H9 (cell line): ENCODE results near the gene SLC46A3. TPM values are rescaled to one million over a fixed set of nuclear protein-coding genes. Genes with fewer than 3 reads are reported as not detected.
A peak's percentile ranks its signal among the peaks of the same experiment; 100 is the strongest.

Experiments used
- DNase-seq: peaks from one replicate; pipeline ENCODE4 v3.0.0-alpha.2; 2017
- H2AFZ ChIP-seq: one replicate; pipeline ENCODE4 v1.6.1; 2013; ENCODE audit warnings: mild to moderate bottlenecking, low read length, control low read depth, moderate library complexity
- H2AK5ac ChIP-seq: 2 replicates; pipeline ENCODE4 v1.6.1; 2013; ENCODE audit warnings: low read length, control low read depth, mixed read lengths; ENCODE audit not compliant: insufficient read length
- H2BK120ac ChIP-seq: one replicate; pipeline ENCODE4 v1.6.1; 2013; ENCODE audit warnings: low read depth, mild to moderate bottlenecking, low read length, control low read depth, inconsistent platforms; ENCODE audit not compliant: poor library complexity, severe bottlenecking
- H2BK12ac ChIP-seq: 2 replicates; pipeline ENCODE4 v1.6.1; 2013; ENCODE audit warnings: low read length, control low read depth, mixed read lengths, low read depth; ENCODE audit not compliant: insufficient read length
- H2BK15ac ChIP-seq: 2 replicates; pipeline ENCODE4 v1.6.1; 2013; ENCODE audit warnings: low read depth, low read length, control low read depth
- H2BK20ac ChIP-seq: one replicate; pipeline ENCODE4 v1.6.1; 2013; ENCODE audit warnings: low read depth, mild to moderate bottlenecking, low read length, control low read depth, inconsistent platforms; ENCODE audit not compliant: poor library complexity, severe bottlenecking
- H2BK5ac ChIP-seq: 2 replicates; pipeline ENCODE4 v1.6.1; 2013; ENCODE audit warnings: low read length, control low read depth, mixed read lengths; ENCODE audit not compliant: insufficient read length
- H3K14ac ChIP-seq: 2 replicates; pipeline ENCODE4 v1.6.1; 2013; ENCODE audit warnings: low read length, control low read depth; ENCODE audit not compliant: insufficient read depth
- H3K18ac ChIP-seq: 2 replicates; pipeline ENCODE4 v1.6.1; 2013; ENCODE audit warnings: low read depth, mild to moderate bottlenecking, mixed read lengths, low read length, control low read depth; ENCODE audit not compliant: insufficient read length
- H3K23ac ChIP-seq: 2 replicates; pipeline ENCODE4 v1.6.1; 2013; ENCODE audit warnings: low read length, control low read depth, mixed read lengths, low read depth; ENCODE audit not compliant: insufficient read length
- H3K23me2 ChIP-seq: 2 replicates; pipeline ENCODE4 v1.6.1; 2013; ENCODE audit warnings: low read depth, mild to moderate bottlenecking, mixed read lengths, low read length, control low read depth; ENCODE audit not compliant: insufficient read length, poor library complexity, severe bottlenecking
- H3K27ac ChIP-seq: 2 replicates; pipeline ENCODE4 v1.5.1; 2013; ENCODE audit warnings: low read length, control low read depth, mixed read lengths, low read depth; ENCODE audit not compliant: insufficient read length
- H3K27me3 ChIP-seq: 2 replicates; pipeline ENCODE4 v1.6.1; 2013; ENCODE audit warnings: low read length, control low read depth, inconsistent platforms; ENCODE audit not compliant: insufficient read depth
- H3K4ac ChIP-seq: 2 replicates; pipeline ENCODE4 v1.6.1; 2013; ENCODE audit warnings: low read depth, mild to moderate bottlenecking, control low read depth, inconsistent platforms, low read length, moderate library complexity
- H3K4me1 ChIP-seq: 2 replicates; pipeline ENCODE4 v1.6.1; 2013; ENCODE audit warnings: low read length, control low read depth, inconsistent platforms; ENCODE audit not compliant: insufficient read depth
- H3K4me2 ChIP-seq: 2 replicates; pipeline ENCODE4 v1.6.1; 2013; ENCODE audit warnings: low read length, control low read depth, mixed read lengths; ENCODE audit not compliant: insufficient read length, insufficient read depth
- H3K56ac ChIP-seq: 2 replicates; pipeline ENCODE4 v1.6.1; 2013; ENCODE audit warnings: low read depth, mild to moderate bottlenecking, mixed read lengths, low read length, control low read depth; ENCODE audit not compliant: insufficient read length
- H3K79me1 ChIP-seq: 2 replicates; pipeline ENCODE4 v1.6.1; 2013; ENCODE audit warnings: low read depth, mild to moderate bottlenecking, moderate library complexity, low read length, control low read depth, inconsistent platforms; ENCODE audit not compliant: insufficient read depth, poor library complexity, severe bottlenecking
- H3K79me2 ChIP-seq: 2 replicates; pipeline ENCODE4 v1.6.1; 2013; ENCODE audit warnings: low read length, control low read depth, inconsistent platforms; ENCODE audit not compliant: insufficient read depth
- H3K9ac ChIP-seq: 2 replicates; pipeline ENCODE4 v1.6.1; 2013; ENCODE audit warnings: low read length, control low read depth, mixed read lengths; ENCODE audit not compliant: insufficient read length; ENCODE audit errors: extremely low read depth
- H3K9me3 ChIP-seq: one replicate; pipeline ENCODE4 v1.6.1; 2013; ENCODE audit warnings: low read depth, low read length, inconsistent platforms; ENCODE audit not compliant: control insufficient read depth
- H3T11ph ChIP-seq: one replicate; pipeline ENCODE4 v1.6.1; 2013; ENCODE audit warnings: mild to moderate bottlenecking, low read length, control low read depth, inconsistent platforms
- H4K20me1 ChIP-seq: one replicate; pipeline ENCODE4 v1.6.1; 2013; ENCODE audit not compliant: control insufficient read depth, insufficient read length, insufficient read depth
- H4K5ac ChIP-seq: 2 replicates; pipeline ENCODE4 v1.6.1; 2013; ENCODE audit warnings: low read depth, mild to moderate bottlenecking, mixed read lengths, low read length, control low read depth; ENCODE audit not compliant: insufficient read length
- H4K8ac ChIP-seq: replicated peaks from 2 replicates; pipeline ENCODE4 v1.6.1; 2013; ENCODE audit warnings: low read length, control low read depth, mixed read lengths, low read depth; ENCODE audit not compliant: insufficient read length
- H4K91ac ChIP-seq: 2 replicates; pipeline ENCODE4 v1.6.1; 2013; ENCODE audit warnings: low read depth, mild to moderate bottlenecking, moderate library complexity, mixed read lengths, low read length, control low read depth; ENCODE audit not compliant: insufficient read length
- H3K27ac Mint-ChIP-seq, 3 experiments: 2 replicates in 2 of 3; 3 replicates in 1 of 3; pipeline ENCODE4 v1.8.0; 2020 to 2021; ENCODE audit warnings: mixed read lengths in 3 of 3, mild to moderate bottlenecking in 1 of 3, moderate library complexity in 1 of 3
- H3K27me3 Mint-ChIP-seq: 2 replicates; pipeline ENCODE4 v1.8.0; 2021; ENCODE audit warnings: low read depth, mild to moderate bottlenecking, moderate library complexity, mixed read lengths
- H3K36me3 Mint-ChIP-seq, 3 experiments: 2 replicates in 2 of 3; 3 replicates in 1 of 3; pipeline ENCODE4 v1.8.0; 2020 to 2021; ENCODE audit warnings: low read depth in 3 of 3, mixed read lengths in 3 of 3; ENCODE audit not compliant: insufficient read depth in 1 of 3
- H3K4me1 Mint-ChIP-seq, 2 experiments: 2 replicates each; pipeline ENCODE4 v1.8.0; 2020; ENCODE audit warnings: mixed read lengths in 2 of 2
- H3K4me3 Mint-ChIP-seq, 2 experiments: 2 replicates in 1 of 2; 3 replicates in 1 of 2; pipeline ENCODE4 v1.8.0; 2020 to 2021; ENCODE audit warnings: mild to moderate bottlenecking in 2 of 2, mixed read lengths in 2 of 2, moderate library complexity in 1 of 2
- H3K9me3 Mint-ChIP-seq, 2 experiments: 2 replicates in 1 of 2; 3 replicates in 1 of 2; pipeline ENCODE4 v1.8.0; 2020; ENCODE audit warnings: mild to moderate bottlenecking in 2 of 2, mixed read lengths in 2 of 2, moderate library complexity in 1 of 2
- WGBS: extraction: QIAGEN DNeasy Blood & Tissue Kit; methylation state at CpG from one replicate; pipeline ENCODE4 v1.1.7; 2013; ENCODE audit warnings: missing lambda C conversion rate, low lambda C conversion rate, mixed read lengths; ENCODE audit not compliant: insufficient read length; ENCODE audit errors: extremely low coverage; 5-methylcytosine and 5-hydroxymethylcytosine counted together
- total RNA-seq: library from RNA; stranded (reverse); gene quantifications from 2 replicates; pipeline ENCODE4 v1.2.1, GENCODE V29; 2021
- TF ChIP-seq, protein P1 (sequence below): fragments of 200-600 bp; sonication (generic); conservative IDR thresholded peaks from 3 replicates; pipeline ENCODE4 v1.8.0; 2021; ENCODE audit warnings: antibody characterized with exemption, mild to moderate bottlenecking

SLC46A3 gene
- total RNA-seq, 1 experiment from 2014 or later: 0.26 TPM

DNA sequence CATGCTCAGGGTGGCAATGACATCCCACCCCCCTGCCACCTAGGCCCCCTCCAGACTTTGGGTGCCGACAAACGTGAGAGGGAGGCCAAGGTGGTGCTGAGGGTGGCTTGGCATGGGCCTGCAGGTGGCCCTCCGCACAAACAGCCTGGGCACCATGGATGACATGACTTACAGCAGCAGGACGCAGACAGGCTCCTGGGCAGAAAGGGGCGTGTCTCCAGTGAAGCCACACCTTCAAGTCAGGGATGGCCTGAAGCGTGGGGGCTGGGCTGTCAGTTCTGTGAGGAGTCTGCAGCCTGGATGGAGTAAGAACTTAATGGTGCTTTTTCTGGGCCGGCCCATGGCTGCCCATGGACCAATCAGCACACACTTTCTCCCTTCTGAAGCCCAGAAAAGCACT is 34.5 kb downstream of the SLC46A3 start:
- peaks cover 3 to 15% (median 4%) of the 10 kb centered on the region in 3 experiments; a peak in 4 of 7 replicates for H3K36me3 Mint-ChIP-seq
- Histone ChIP-seq H2AFZ (no peak overlapping the region), H3K27me3 (no peaks in the 10 kb centered on the region), H4K5ac (no peak overlapping the region), H3K56ac (no peak overlapping the region), H2BK15ac (no peak overlapping the region), H3K4me1 (peaks cover 4% of the 10 kb centered on the region; the same call in 1 of the 2 replicates), H3K27ac (no peak overlapping the region), H3K18ac (no peak overlapping the region), H3K4ac (no peak overlapping the region), H4K20me1 (no peaks in the 10 kb centered on the region), H3T11ph (no peak overlapping the region), H2BK5ac (no peak overlapping the region), H3K23ac (no peak overlapping the region), H4K91ac (no peak overlapping the region), H3K79me2 (no peaks in the 10 kb centered on the region), H4K8ac (no peak overlapping the region), H3K14ac (no peak overlapping the region), H2BK12ac (no peak overlapping the region), H3K4me2 (no peak overlapping the region), H2BK120ac (no peak overlapping the region), H2BK20ac (no peak overlapping the region), H3K23me2 (no peaks in the 10 kb centered on the region), H3K9ac (no peak overlapping the region), H2AK5ac (no peak overlapping the region), H3K9me3 (no peaks in the 10 kb centered on the region), H3K79me1 (no peaks in the 10 kb centered on the region)
- peaks cover 10 to 17% of the 10 kb centered on the region in 2 experiments for H3K4me1 Mint-ChIP-seq
- H3K27ac Mint-ChIP-seq: no peak overlapping the region
- TF ChIP-seq, protein P1, sequence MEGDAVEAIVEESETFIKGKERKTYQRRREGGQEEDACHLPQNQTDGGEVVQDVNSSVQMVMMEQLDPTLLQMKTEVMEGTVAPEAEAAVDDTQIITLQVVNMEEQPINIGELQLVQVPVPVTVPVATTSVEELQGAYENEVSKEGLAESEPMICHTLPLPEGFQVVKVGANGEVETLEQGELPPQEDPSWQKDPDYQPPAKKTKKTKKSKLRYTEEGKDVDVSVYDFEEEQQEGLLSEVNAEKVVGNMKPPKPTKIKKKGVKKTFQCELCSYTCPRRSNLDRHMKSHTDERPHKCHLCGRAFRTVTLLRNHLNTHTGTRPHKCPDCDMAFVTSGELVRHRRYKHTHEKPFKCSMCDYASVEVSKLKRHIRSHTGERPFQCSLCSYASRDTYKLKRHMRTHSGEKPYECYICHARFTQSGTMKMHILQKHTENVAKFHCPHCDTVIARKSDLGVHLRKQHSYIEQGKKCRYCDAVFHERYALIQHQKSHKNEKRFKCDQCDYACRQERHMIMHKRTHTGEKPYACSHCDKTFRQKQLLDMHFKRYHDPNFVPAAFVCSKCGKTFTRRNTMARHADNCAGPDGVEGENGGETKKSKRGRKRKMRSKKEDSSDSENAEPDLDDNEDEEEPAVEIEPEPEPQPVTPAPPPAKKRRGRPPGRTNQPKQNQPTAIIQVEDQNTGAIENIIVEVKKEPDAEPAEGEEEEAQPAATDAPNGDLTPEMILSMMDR: no peak
- no CpG with 5 or more reads among the region's 7 CpGs for WGBS
- no peaks in the 10 kb centered on the region for H3K27me3 Mint-ChIP-seq
- peaks cover 8% of the 10 kb centered on the region in 2 experiments for H3K9me3 Mint-ChIP-seq
- peak; percentile 97 for DNase-seq
- no peak overlapping the region for H3K4me3 Mint-ChIP-seq
